Activated naive CD4-positive, alpha-beta T cell treated with anti-CD3 and anti-CD28 coated beads, Interleukin-2, amount 50 U/mL, for 72 hours (primary cell): ENCODE results near the gene NCOR1. TPM values are rescaled to one million over a fixed set of nuclear protein-coding genes. Genes with fewer than 3 reads are reported as not detected.
"Not testable (repeated sequence)": the region's sequence is repeated elsewhere in the genome, so short reads cannot be mapped to it uniquely, and the experiment has no call there.

ENCODE experiments used
- ATAC-seq, 2 donors: fragments of 150-1000 bp; cut with Tn5 transposase; 2 replicates each; pipeline ENCODE4 v1.10.0; 2021; ENCODE audit warnings: mild to moderate bottlenecking in 2 of 2, moderate library complexity in 2 of 2
- DNase-seq, 2 donors: peaks; one replicate each; pipeline ENCODE4 v3.0.0; 2021 to 2022; ENCODE audit warnings: low spot score in 2 of 2
- H3K27ac Mint-ChIP-seq, 2 donors: one replicate each; pipeline ENCODE4 v1.8.0; 2022; ENCODE audit warnings: mild to moderate bottlenecking in 2 of 2, mixed read lengths in 2 of 2
- H3K36me3 Mint-ChIP-seq, 2 donors: one replicate each; pipeline ENCODE4 v1.8.0; 2022; ENCODE audit warnings: mixed read lengths in 2 of 2
- H3K9me3 Mint-ChIP-seq, 2 donors: one replicate each; pipeline ENCODE4 v1.8.0; 2022; ENCODE audit warnings: mixed read lengths in 2 of 2
- total RNA-seq, 2 donors: library from RNA; stranded (reverse); gene quantifications; one replicate each; pipeline ENCODE4 v1.2.3, GENCODE V29; 2022

Gene NCOR1
- total RNA-seq, 2 donors from 2014 or later = 143 to 153 TPM

GRCh38 chr17:16131593-16131992, 83.7 kb downstream of the NCOR1 start:
- no peak for DNase-seq
- no peak overlapping the region for H3K27ac Mint-ChIP-seq
- no peaks in the 10 kb centered on the region for H3K36me3 Mint-ChIP-seq
- ATAC-seq = no peak
- H3K9me3 Mint-ChIP-seq = no peaks in the 10 kb centered on the region

- DNase-seq (no peak), ATAC-seq (no peak)
- H3K9me3 Mint-ChIP-seq = no peaks in the 10 kb centered on the region
- H3K27ac Mint-ChIP-seq = no peak overlapping the region
- peaks cover 0 to 7% of the 10 kb centered on the region in 2 donors for H3K36me3 Mint-ChIP-seq
Observed at GRCh38 chr17:16129441-16130205, 85.7 kb downstream of the NCOR1 start.

- DNase-seq (no peak), ATAC-seq (no peak)
- no peak overlapping the region for H3K27ac Mint-ChIP-seq
- H3K9me3 Mint-ChIP-seq = no peaks in the 10 kb centered on the region
- H3K36me3 Mint-ChIP-seq = peaks cover 17 to 29% of the 10 kb centered on the region in 2 donors
Observed at GRCh38 chr17:16123531-16123930, 91.8 kb downstream of the NCOR1 start.

- no peak for DNase-seq
- H3K9me3 Mint-ChIP-seq = no peaks in the 10 kb centered on the region
- no peak for ATAC-seq
- H3K36me3 Mint-ChIP-seq = peaks cover 17 to 34% of the 10 kb centered on the region in 2 donors
- peak overlapping the region; percentile 40 to 87 for H3K27ac Mint-ChIP-seq
Observed at GRCh38 chr17:16122697-16123434, 92.5 kb downstream of the NCOR1 start.

- DNase-seq (no peak), ATAC-seq (no peak)
- H3K9me3 Mint-ChIP-seq = no peaks in the 10 kb centered on the region
- H3K36me3 Mint-ChIP-seq = peaks cover 20 to 42% of the 10 kb centered on the region in 2 donors
- no peak overlapping the region for H3K27ac Mint-ChIP-seq
Observed at GRCh38 chr17:16121915-16122314, 93.4 kb downstream of the NCOR1 start.

- no peak for DNase-seq
Observed at GRCh38 chr17:16120937-16121336, 94.4 kb downstream of the NCOR1 start.

GRCh38 chr17:16117149-16117548, 98.2 kb downstream of the NCOR1 start:
- no peak overlapping the region for H3K27ac Mint-ChIP-seq
- H3K9me3 Mint-ChIP-seq = peaks cover 7 to 11% of the 10 kb centered on the region in 2 donors
- ATAC-seq (no peak), DNase-seq (no peak)
- peaks cover 43 to 63% of the 10 kb centered on the region in 2 donors for H3K36me3 Mint-ChIP-seq

More at GRCh38 chr17:16120937-16121336, 94.4 kb downstream of the NCOR1 start:
- ATAC-seq = no peak
- Mint-ChIP-seq H3K36me3 (peaks cover 30 to 49% of the 10 kb centered on the region in 2 donors), H3K9me3 (peaks cover under 1 to 1% of the 10 kb centered on the region in 2 donors), H3K27ac (no peak overlapping the region)

- not testable (repeated sequence) for DNase-seq, ATAC-seq
- Mint-ChIP-seq H3K9me3 (peaks cover 7 to 11% of the 10 kb centered on the region in 2 donors), H3K27ac (peak overlapping the region in 1 of 2 donors; percentile 39), H3K36me3 (peaks cover 40 to 59% of the 10 kb centered on the region in 2 donors)
Observed at GRCh38 chr17:16115077-16115698, 100.1 kb downstream of the NCOR1 start.

- no peaks in the 10 kb centered on the region for H3K9me3 Mint-ChIP-seq
- no peak for ATAC-seq
- DNase-seq = no peak
- peaks cover 6 to 10% of the 10 kb centered on the region in 2 donors for H3K36me3 Mint-ChIP-seq
- no peak overlapping the region for H3K27ac Mint-ChIP-seq
Observed at GRCh38 chr17:16108871-16109270, 106.5 kb downstream of the NCOR1 start.

GRCh38 chr17:16108386-16108785, 106.9 kb downstream of the NCOR1 start:
- no peak for DNase-seq
- Mint-ChIP-seq H3K36me3 (peaks cover 6 to 7% of the 10 kb centered on the region in 2 donors), H3K9me3 (no peaks in the 10 kb centered on the region), H3K27ac (no peak overlapping the region)
- no peak for ATAC-seq

- Mint-ChIP-seq H3K27ac (peak overlapping the region in 1 of 2 donors; percentile 16), H3K9me3 (no peaks in the 10 kb centered on the region), H3K36me3 (peaks cover 6 to 7% of the 10 kb centered on the region in 2 donors)
- ATAC-seq = no peak
- DNase-seq = no peak
Observed at GRCh38 chr17:16107165-16107770, 108.1 kb downstream of the NCOR1 start.

GRCh38 chr17:16106161-16106891, 109.0 kb downstream of the NCOR1 start:
- H3K9me3 Mint-ChIP-seq = no peaks in the 10 kb centered on the region
- no peak overlapping the region for H3K27ac Mint-ChIP-seq
- DNase-seq (no peak), ATAC-seq (no peak)
- peaks cover 9 to 10% of the 10 kb centered on the region in 2 donors for H3K36me3 Mint-ChIP-seq

GRCh38 chr17:16104189-16104588, 111.1 kb downstream of the NCOR1 start:
- H3K36me3 Mint-ChIP-seq = peaks cover 11 to 13% of the 10 kb centered on the region in 2 donors
- H3K9me3 Mint-ChIP-seq = no peaks in the 10 kb centered on the region
- DNase-seq (no peak), ATAC-seq (no peak)
- peak overlapping the region; percentile 70 to 72 for H3K27ac Mint-ChIP-seq

GRCh38 chr17:16101440-16101839, 113.9 kb downstream of the NCOR1 start:
- Mint-ChIP-seq H3K27ac (peak overlapping the region in 1 of 2 donors; percentile 1), H3K36me3 (peaks cover 17 to 25% of the 10 kb centered on the region in 2 donors), H3K9me3 (no peaks in the 10 kb centered on the region)

GRCh38 chr17:16100737-16101400, 114.5 kb downstream of the NCOR1 start:
- ATAC-seq = no peak
- Mint-ChIP-seq H3K36me3 (peaks cover 17 to 25% of the 10 kb centered on the region in 2 donors), H3K9me3 (no peaks in the 10 kb centered on the region), H3K27ac (peak overlapping the region in 1 of 2 donors; percentile 1)
- DNase-seq = no peak

More at GRCh38 chr17:16101440-16101839, 113.9 kb downstream of the NCOR1 start:
- no peak for ATAC-seq
- no peak for DNase-seq
